VCaP (cell line): Measurements from ENCODE around the gene ANKRD66.
"Not testable (repeated sequence)": the region's sequence is repeated elsewhere in the genome, so short reads cannot be mapped to it uniquely, and the experiment has no call there.

Experiments
- H3K27ac ChIP-seq: fragments of 450-650 bp; 2 replicates; pipeline ENCODE4 v1.5.1; 2017
- TF ChIP-seq, protein P1 (sequence below): fragments of 450-650 bp; conservative IDR thresholded peaks from 2 replicates; pipeline ENCODE4 v1.5.1; 2017; ENCODE audit warnings: mild to moderate bottlenecking, moderate library complexity

Gene ANKRD66

GRCh38 chr6:46756469-46757213 lies 9.9 kb downstream of the ANKRD66 start:
- H3K27ac ChIP-seq = no peak overlapping the region
- TF ChIP-seq, protein P1, sequence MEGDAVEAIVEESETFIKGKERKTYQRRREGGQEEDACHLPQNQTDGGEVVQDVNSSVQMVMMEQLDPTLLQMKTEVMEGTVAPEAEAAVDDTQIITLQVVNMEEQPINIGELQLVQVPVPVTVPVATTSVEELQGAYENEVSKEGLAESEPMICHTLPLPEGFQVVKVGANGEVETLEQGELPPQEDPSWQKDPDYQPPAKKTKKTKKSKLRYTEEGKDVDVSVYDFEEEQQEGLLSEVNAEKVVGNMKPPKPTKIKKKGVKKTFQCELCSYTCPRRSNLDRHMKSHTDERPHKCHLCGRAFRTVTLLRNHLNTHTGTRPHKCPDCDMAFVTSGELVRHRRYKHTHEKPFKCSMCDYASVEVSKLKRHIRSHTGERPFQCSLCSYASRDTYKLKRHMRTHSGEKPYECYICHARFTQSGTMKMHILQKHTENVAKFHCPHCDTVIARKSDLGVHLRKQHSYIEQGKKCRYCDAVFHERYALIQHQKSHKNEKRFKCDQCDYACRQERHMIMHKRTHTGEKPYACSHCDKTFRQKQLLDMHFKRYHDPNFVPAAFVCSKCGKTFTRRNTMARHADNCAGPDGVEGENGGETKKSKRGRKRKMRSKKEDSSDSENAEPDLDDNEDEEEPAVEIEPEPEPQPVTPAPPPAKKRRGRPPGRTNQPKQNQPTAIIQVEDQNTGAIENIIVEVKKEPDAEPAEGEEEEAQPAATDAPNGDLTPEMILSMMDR = no peak

DNA sequence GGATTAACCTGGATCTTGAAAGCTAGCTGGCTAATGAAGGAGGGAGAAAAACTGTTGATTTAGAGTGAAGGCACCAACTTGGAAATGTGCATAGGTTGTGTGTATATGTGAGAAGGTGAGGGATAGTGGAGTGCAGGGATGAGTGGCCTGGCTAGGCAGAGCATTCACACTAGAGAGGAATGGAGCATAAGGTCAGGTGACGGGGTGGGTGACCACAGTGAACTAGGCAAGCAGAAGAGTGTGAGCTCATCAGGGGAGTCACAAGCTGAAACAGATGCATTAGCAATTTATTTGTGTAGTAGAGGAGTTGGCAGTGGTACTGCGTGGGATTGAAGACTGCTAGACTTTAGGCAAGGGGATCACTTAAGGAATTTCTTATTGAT lies 10.5 kb downstream of the ANKRD66 start:
- TF ChIP-seq, protein P1 = no peak

GRCh38 chr6:46758960-46759753 lies 12.4 kb downstream of the ANKRD66 start:
- TF ChIP-seq, protein P1 = no peak

More for the DNA sequence above, 10.5 kb downstream of the ANKRD66 start:
- H3K27ac ChIP-seq = no peak overlapping the region

DNA sequence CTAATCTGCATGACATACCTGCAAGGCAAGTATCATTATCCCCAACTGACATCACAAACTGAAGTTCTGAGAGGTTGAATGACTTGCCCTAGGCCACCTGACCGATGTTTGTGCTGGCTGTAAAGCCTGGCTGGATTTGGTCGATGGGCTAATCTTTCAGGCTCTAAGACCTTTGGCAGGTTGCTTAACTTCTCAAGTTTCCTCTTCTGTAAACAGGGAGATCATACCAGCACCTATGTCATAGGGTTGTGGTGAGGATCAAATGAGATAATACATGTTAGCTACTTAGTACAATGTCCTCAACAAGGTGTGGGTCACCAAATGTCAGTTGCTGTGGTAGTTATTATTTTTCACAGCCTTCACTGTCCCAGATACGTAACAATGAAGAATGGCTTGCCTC lies 14.2 kb downstream of the ANKRD66 start:
- H3K27ac ChIP-seq = no peak overlapping the region

More at GRCh38 chr6:46758960-46759753, 12.4 kb downstream of the ANKRD66 start:
- H3K27ac ChIP-seq = no peak overlapping the region

DNA sequence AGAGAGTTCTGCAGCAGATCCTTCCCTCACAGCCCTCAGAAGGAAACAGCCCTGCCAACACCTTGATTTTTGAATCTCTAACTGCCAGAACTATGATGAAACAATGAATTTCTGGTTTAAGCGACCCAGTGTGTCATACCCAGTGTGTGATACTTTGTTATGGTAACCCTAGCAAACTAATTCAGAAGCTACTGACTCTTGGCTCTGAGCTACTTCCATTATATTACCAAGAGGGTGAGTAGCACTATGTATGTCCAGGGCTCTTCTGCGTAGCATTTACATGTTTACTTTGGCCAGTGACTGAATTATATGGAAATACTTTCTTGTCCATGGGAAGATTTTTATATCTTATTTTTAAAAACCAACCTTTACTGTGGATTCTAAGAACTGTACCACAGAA lies 16.7 kb downstream of the ANKRD66 start:
- H3K27ac ChIP-seq = peak overlapping the region; percentile 62
- TF ChIP-seq, protein P1 = no peak

More for the DNA sequence above, 14.2 kb downstream of the ANKRD66 start:
- TF ChIP-seq, protein P1 = no peak

GRCh38 chr6:46764280-46764679 lies 17.5 kb downstream of the ANKRD66 start:
- not testable (repeated sequence) for H3K27ac ChIP-seq

- H3K27ac ChIP-seq = no peak overlapping the region
- TF ChIP-seq, protein P1 = no peak
These were observed 18.2 kb downstream of the ANKRD66 start for GRCh38 chr6:46764961-46765360.

DNA sequence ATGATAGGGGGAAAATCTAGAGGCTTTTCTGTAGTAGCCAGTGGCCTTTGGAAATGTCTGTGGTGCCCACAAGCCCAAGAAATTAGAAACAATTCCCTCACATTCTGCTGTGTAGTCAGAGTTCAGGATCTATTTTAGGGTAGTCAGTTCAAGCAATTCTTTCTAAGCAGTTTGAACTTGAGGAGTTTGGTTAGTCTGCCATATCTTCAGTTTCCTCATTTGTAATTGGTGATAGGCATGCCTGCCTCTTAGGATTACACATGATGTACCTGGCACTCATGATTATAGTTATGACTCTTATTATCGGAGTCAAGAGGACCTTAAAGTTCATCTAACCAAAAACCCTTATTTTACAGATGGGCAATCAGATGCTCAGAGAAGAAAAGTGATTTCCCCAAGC lies 25.3 kb downstream of the ANKRD66 start:
- TF ChIP-seq, protein P1 = no peak
- H3K27ac ChIP-seq = no peak overlapping the region
